GM18870 (cell line): ENCODE results near the gene CHST14.

Experiments used
- ATAC-seq: cut with Tn5 transposase; IDR thresholded peaks from one replicate; pipeline ENCODE4 v1.9.1; 2021; ENCODE audit warnings: moderate library complexity; ENCODE audit not compliant: unreplicated experiment

Gene CHST14

GRCh38 chr15:40470423-40471104 lies at the start of gene CHST14:
TSS of gene CHST14 (plus strand) at chr15:40470984. CDS start at chr15:40471214, 230 bp downstream.
- ATAC-seq = no peak

GRCh38 chr15:40421246-40422157 lies 49.3 kb upstream of the CHST14 start:
- ATAC-seq = no peak

GRCh38 chr15:40424483-40425115 lies 46.2 kb upstream of the CHST14 start:
- no peak for ATAC-seq

- no peak for ATAC-seq
Observed at GRCh38 chr15:40425681-40426080, 45.1 kb upstream of the CHST14 start.

GRCh38 chr15:40427188-40427587 lies 43.6 kb upstream of the CHST14 start:
- no peak for ATAC-seq

GRCh38 chr15:40428185-40428584 lies 42.6 kb upstream of the CHST14 start:
- ATAC-seq = no peak

- ATAC-seq = no peak
Observed at GRCh38 chr15:40429068-40429710, 41.6 kb upstream of the CHST14 start.

- no peak for ATAC-seq
Observed at GRCh38 chr15:40430271-40430805, 40.4 kb upstream of the CHST14 start.

GRCh38 chr15:40435023-40435709 lies 35.6 kb upstream of the CHST14 start:
- ATAC-seq = no peak

GRCh38 chr15:40435710-40436089 lies 35.1 kb upstream of the CHST14 start:
- ATAC-seq = no peak

- ATAC-seq = no peak
Observed at GRCh38 chr15:40436116-40436891, 34.5 kb upstream of the CHST14 start.

- ATAC-seq = no peak
Observed at GRCh38 chr15:40436892-40437751, 33.7 kb upstream of the CHST14 start.

GRCh38 chr15:40437752-40438687 lies 32.8 kb upstream of the CHST14 start:
- ATAC-seq = no peak

GRCh38 chr15:40438712-40439111 lies 32.1 kb upstream of the CHST14 start:
- no peak for ATAC-seq

- ATAC-seq = no peak
Observed at GRCh38 chr15:40439461-40439959, 31.3 kb upstream of the CHST14 start.

GRCh38 chr15:40439960-40440742 lies 30.6 kb upstream of the CHST14 start:
- ATAC-seq = no peak
